ENCODE measurements around the gene SMIM32.

- TF ChIP-seq CTCF (IDR thresholded peaks at IDR 0.05) (no peak), POLR2A (IDR thresholded peaks at IDR 0.05) (no peak), POLR2AphosphoS5 (IDR thresholded peaks at IDR 0.05) (peak in 1 of 3 donors; percentile 6), EP300 (IDR thresholded peaks at IDR 0.05; ENCODE audit: low read depth) (no peak)
These were observed 3.2 kb upstream of the SMIM32 start for GRCh38 chr5:136195971-136196820.
